Right lobe of liver (tissue), 4 donors: ENCODE results near the gene SYT3.

ENCODE experiments used
- CTCF ChIP-seq, 4 donors: fragments of 200-600 bp in 3 of 4; fragments of 450-650 bp in 1 of 4; IDR thresholded peaks; one replicate each; pipeline versions ENCODE4 v1.5.1 to v1.8.0; 2016 to 2022; ENCODE audit warnings: antibody characterized with exemption in 4 of 4, mild to moderate bottlenecking in 2 of 4
- POLR2A ChIP-seq: fragments of 450-650 bp; IDR thresholded peaks from one replicate; pipeline ENCODE4 v1.6.1; 2017; ENCODE audit warnings: antibody characterized with exemption, mild to moderate bottlenecking
- donor health status: DM: no; HTN: no; CAD: no.
- donor health status: DM: no; HTN: no; CAD: no.
- donor health status: DM: no; HTN: yes; CAD: no.

GRCh38 chr19:50580240-50580639 is 59.4 kb downstream of the SYT3 start:
- TF ChIP-seq POLR2A (no peak), CTCF (IDR thresholded peaks at IDR 0.05) (no peak)
